ENCODE data around the gene TMEM131L. TPM values are rescaled to one million over a fixed set of nuclear protein-coding genes. Genes with fewer than 3 reads are reported as not detected.

The TMEM131L gene
- total and polyA plus RNA-seq, 12 donors = 2.5 to 11.7 (median 4.8) TPM

DNA sequence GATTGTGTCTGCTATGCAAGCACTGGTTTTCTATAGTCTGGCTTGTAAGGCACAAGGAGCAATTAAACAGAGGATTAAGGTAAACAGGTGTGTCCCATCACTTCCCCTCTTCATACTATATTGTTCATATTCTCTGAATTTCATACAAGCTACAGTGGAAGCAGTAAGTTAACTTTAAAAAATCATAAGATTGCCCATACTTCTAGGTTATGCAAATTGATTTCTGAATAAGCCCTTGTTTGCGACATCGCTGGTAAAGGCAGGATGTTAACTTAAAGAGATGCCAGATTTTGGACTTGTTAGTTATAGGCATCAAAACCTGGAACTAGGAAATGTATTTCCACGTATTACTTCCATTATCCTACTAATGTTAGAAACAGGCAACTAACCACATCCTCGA is 1.0 kb upstream of the TMEM131L start:
- Histone ChIP-seq H3K4me3 (peak overlapping the region in 1 of 4 donors; percentile 89), H3K27me3 (no peaks in the 10 kb centered on the region), H3K4me1 (replicated peaks in 1 of 2) (peaks cover 0 to 25% of the 10 kb centered on the region in 2 donors), H3K27ac (peak overlapping the region in 1 of 5 donors; percentile 86), H3K36me3 (replicated peaks in 1 of 2) (no peaks in the 10 kb centered on the region), H3K9me3 (replicated peaks in 1 of 3) (no peaks in the 10 kb centered on the region)
- intact Hi-C loops (cut with DNase I) = no loop called here
- 44 to 51% (median 50%) methylated on average over 4 of the region's 4 CpGs for WGBS, 4 donors
- DNase-seq = no peak
- TF ChIP-seq POLR2A (IDR thresholded peaks at IDR 0.05) = no peak
- TF ChIP-seq, protein P1, sequence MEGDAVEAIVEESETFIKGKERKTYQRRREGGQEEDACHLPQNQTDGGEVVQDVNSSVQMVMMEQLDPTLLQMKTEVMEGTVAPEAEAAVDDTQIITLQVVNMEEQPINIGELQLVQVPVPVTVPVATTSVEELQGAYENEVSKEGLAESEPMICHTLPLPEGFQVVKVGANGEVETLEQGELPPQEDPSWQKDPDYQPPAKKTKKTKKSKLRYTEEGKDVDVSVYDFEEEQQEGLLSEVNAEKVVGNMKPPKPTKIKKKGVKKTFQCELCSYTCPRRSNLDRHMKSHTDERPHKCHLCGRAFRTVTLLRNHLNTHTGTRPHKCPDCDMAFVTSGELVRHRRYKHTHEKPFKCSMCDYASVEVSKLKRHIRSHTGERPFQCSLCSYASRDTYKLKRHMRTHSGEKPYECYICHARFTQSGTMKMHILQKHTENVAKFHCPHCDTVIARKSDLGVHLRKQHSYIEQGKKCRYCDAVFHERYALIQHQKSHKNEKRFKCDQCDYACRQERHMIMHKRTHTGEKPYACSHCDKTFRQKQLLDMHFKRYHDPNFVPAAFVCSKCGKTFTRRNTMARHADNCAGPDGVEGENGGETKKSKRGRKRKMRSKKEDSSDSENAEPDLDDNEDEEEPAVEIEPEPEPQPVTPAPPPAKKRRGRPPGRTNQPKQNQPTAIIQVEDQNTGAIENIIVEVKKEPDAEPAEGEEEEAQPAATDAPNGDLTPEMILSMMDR (IDR thresholded peaks at IDR 0.05) = no peak

DNA sequence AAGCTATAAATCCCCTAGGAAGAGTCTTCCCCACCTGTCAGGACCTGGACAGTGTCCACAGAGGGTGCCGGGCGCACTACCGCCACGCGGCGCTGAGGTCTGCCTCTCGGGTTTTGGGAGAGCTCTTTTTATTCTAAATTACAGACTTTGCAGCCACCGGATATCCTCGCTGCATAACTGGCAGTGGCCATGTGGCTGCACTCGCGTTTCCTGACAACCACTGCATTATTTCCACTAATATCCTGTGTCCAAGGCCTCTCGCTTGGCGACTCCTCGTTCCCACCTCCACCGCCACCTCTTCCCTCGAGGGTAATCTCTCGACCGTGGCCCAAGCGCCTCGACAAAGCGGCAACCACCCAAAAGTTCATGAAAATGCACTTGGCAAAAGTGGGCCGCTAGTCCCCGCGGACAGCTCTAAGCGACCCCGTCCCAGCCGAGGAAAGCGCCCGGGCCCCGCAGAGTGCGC is 512 bp upstream of the TMEM131L start:
- 0 to 3% (median 1%) methylated on average over 20 to 31 of the region's 31 CpGs for WGBS, 4 donors
- Histone ChIP-seq H3K36me3 (replicated peaks in 1 of 2) (no peaks in the 10 kb centered on the region), H3K4me1 (replicated peaks in 1 of 2) (peaks cover 0 to 25% of the 10 kb centered on the region in 2 donors), H3K9me3 (replicated peaks in 1 of 3) (no peaks in the 10 kb centered on the region), H3K27me3 (no peaks in the 10 kb centered on the region), H3K27ac (peak overlapping the region in 3 of 5 donors; percentile 43 to 86 (median 66)), H3K4me3 (peak overlapping the region in 3 of 4 donors; percentile 48 to 89 (median 68))
- TF ChIP-seq POLR2A (IDR thresholded peaks at IDR 0.05) = no peak
- TF ChIP-seq, protein P1 (IDR thresholded peaks at IDR 0.05) = peak in 2 of 6 experiments; percentile 12 to 33
- intact Hi-C loops (cut with DNase I) = no loop called here
- DNase-seq = peak; percentile 34 to 77 (median 56)

DNA sequence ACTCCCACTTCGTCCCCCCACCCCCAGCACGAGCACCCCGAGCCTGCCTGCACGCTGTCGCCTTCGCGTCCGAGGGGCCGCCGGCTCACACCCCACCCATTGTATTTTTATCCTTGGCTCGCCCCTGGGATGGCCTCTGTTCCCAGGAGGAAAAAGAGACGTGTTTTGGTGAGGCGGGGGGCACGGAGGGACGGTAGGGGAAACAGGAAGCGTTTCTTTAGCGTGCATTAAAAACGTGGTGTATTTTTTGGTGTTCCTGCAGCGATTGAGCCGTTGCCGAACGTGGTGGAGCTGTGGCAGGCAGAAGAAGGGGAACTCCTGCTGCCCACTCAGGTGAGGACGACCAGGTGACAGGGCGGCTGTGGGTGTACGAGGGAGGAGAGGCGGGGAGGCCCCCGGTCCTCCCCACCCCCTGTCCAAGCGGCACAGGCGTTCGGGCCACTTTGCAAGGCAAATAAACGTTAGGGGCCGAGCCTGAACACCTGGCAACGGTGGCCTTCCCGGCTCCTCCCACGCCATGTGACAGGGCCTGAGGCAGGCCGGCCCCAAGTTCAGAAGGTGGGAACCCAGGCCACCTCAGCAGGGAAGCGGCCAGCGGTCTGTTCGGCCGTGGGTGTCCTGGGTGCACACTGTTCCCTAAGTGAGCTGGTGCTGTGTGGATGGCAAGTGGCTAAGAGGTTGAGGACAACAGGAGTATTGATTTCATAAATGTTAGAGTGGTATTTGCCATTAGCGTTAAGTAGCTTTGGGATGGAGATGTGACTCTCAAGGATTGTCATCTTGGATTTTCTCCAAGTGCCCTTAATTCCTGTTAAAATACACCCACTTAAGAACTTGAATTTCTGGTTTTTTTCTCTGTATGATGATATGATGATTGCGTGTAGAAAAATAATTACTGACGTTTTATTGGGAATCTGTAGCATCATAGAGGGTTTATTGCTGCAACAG is 1.1 kb downstream of the TMEM131L start:
- peak; percentile 33 to 63 (median 42) for DNase-seq
- WGBS, 4 donors = 3 to 11% (median 4%) methylated on average over 13 to 43 of the region's 43 CpGs
- intact Hi-C loops (cut with DNase I) = no loop called here

DNA sequence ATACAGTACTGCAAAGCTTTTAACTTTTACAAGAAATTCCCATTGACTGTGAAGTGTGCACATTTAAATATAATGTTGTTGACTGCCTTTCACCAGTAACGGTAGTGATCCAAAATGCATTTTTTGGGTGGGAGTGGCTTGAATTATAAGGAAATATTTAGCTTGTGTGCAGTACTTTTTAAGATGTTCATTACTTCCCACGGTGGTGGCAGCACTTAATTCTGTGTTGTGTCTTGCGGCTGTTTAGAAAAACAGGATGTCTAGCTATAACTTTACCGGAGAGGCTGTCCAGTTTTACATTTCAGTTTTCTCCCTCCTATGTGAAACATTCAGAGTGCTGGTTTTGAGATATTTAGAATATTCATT is 1.7 kb downstream of the TMEM131L start:
- TF ChIP-seq, protein P1 (IDR thresholded peaks at IDR 0.05) = no peak
- TF ChIP-seq POLR2A (IDR thresholded peaks at IDR 0.05) = no peak
- no peak for DNase-seq
- H3K4me1 ChIP-seq (replicated peaks in 1 of 2) = peaks cover 0 to 25% of the 10 kb centered on the region in 2 donors
- H3K4me3 ChIP-seq = no peak overlapping the region
- no peaks in the 10 kb centered on the region for H3K9me3 ChIP-seq (replicated peaks in 1 of 3)
- WGBS, 4 donors = 29 to 55% (median 45%) methylated on average over 4 of the region's 4 CpGs
- intact Hi-C loops (cut with DNase I) = no loop called here
- H3K27me3 ChIP-seq = no peaks in the 10 kb centered on the region
- H3K27ac ChIP-seq = no peak overlapping the region
- no peaks in the 10 kb centered on the region for H3K36me3 ChIP-seq (replicated peaks in 1 of 2)

More for the DNA sequence above, 1.1 kb downstream of the TMEM131L start:
- H3K27ac ChIP-seq = peak overlapping the region in 3 of 5 donors; percentile 64 to 86 (median 67)
- H3K9me3 ChIP-seq (replicated peaks in 1 of 3) = no peaks in the 10 kb centered on the region
- no peaks in the 10 kb centered on the region for H3K27me3 ChIP-seq
- no peaks in the 10 kb centered on the region for H3K36me3 ChIP-seq (replicated peaks in 1 of 2)
- peak overlapping the region; percentile 43 to 89 (median 70) for H3K4me3 ChIP-seq
- no peak for TF ChIP-seq POLR2A (IDR thresholded peaks at IDR 0.05)
- TF ChIP-seq, protein P1 (IDR thresholded peaks at IDR 0.05) = no peak
- H3K4me1 ChIP-seq (replicated peaks in 1 of 2) = peaks cover 0 to 25% of the 10 kb centered on the region in 2 donors

Data from adrenal gland (tissue), 12 donors.